Esophagus squamous epithelium (tissue), 5 donors: ENCODE data around the gene SERINC5. TPM values are rescaled to one million over a fixed set of nuclear protein-coding genes. Genes with fewer than 3 reads are reported as not detected.

Source experiments
- DNase-seq: peaks from one replicate; lab custom pipeline; 2025; lab: John Stamatoyannopoulos, UW
- H3K27ac ChIP-seq, 4 donors: fragments of 200-600 bp; sonication (generic); one replicate each; pipeline ENCODE4 v1.5.1; 2016 to 2019; ENCODE audit warnings: mild to moderate bottlenecking in 1 of 4
- H3K27me3 ChIP-seq, 4 donors: fragments of 200-600 bp; sonication (generic); 1 replicate in 3 of 4; 2 replicates in 1 of 4; pipeline versions ENCODE4 v1.5.1 to v1.6.0; 2017 to 2021; ENCODE audit warnings: antibody characterized with exemption in 1 of 4
- H3K36me3 ChIP-seq, 3 donors: fragments of 200-600 bp; sonication (generic); one replicate each; pipeline ENCODE4 v1.5.1; 2016 to 2019
- H3K4me1 ChIP-seq, 3 donors: fragments of 200-600 bp; sonication (generic); one replicate each; pipeline ENCODE4 v1.5.1; 2017 to 2019
- H3K4me3 ChIP-seq, 4 donors: fragments of 200-600 bp; sonication (generic); 1 replicate in 3 of 4; 2 replicates in 1 of 4; pipeline ENCODE4 v1.5.1; 2016 to 2019; ENCODE audit warnings: mild to moderate bottlenecking in 2 of 4, moderate library complexity in 1 of 4
- H3K9me3 ChIP-seq, 3 donors: fragments of 200-600 bp; sonication (generic); one replicate each; pipeline ENCODE4 v1.5.1; 2016 to 2019
- POLR2A ChIP-seq, 4 donors: fragments of 450-650 bp; IDR thresholded peaks; one replicate each; pipeline ENCODE4 v1.6.1; 2017; ENCODE audit warnings: antibody characterized with exemption in 4 of 4, mild to moderate bottlenecking in 4 of 4, moderate library complexity in 3 of 4
- WGBS, 2 donors: methylation state at CpG; one replicate each; pipeline ENCODE4 v1.1.5; 2018; 5-methylcytosine and 5-hydroxymethylcytosine counted together
- intact Hi-C: fragments of 100-400 bp; cut with DNase I; formaldehyde crosslinking; loops from one replicate; pipeline ENCODE4 v1.15.0; 2022
- total RNA-seq, 4 donors: library from RNA; depleted of rRNA; stranded (reverse); fragments of >200 nt; gene quantifications; one replicate each; pipeline ENCODE4 v1.1.0, GENCODE V29; 2016
- TF ChIP-seq, protein P1 (sequence below), 6 experiments: fragments of 450-650 bp in 4 of 6; fragments of 200-600 bp in 2 of 6; sonication (generic) in 2 of 6; IDR thresholded peaks; one replicate each; pipeline ENCODE4 v1.5.1; 2016 to 2019; ENCODE audit warnings: antibody characterized with exemption in 6 of 6, mild to moderate bottlenecking in 4 of 6, moderate library complexity in 4 of 6
- donor health status: DM: yes; HTN: yes; CAD: no.

SERINC5 gene
- total RNA-seq, 4 donors from 2014 or later: 33.9 to 65.3 (median 44.6) TPM

GRCh38 chr5:80109646-80110478 lies 146.0 kb downstream of the SERINC5 start:
- Histone ChIP-seq H3K4me1 (peaks cover 0 to 5% (median 0%) of the 10 kb centered on the region in 3 donors), H3K9me3 (no peaks in the 10 kb centered on the region), H3K4me3 (no peak overlapping the region), H3K27me3 (no peaks in the 10 kb centered on the region), H3K36me3 (peaks cover 0 to 4% (median 0%) of the 10 kb centered on the region in 3 donors), H3K27ac (no peak overlapping the region)
- no peak for DNase-seq
- TF ChIP-seq POLR2A (IDR thresholded peaks at IDR 0.05): no peak
- TF ChIP-seq, protein P1, sequence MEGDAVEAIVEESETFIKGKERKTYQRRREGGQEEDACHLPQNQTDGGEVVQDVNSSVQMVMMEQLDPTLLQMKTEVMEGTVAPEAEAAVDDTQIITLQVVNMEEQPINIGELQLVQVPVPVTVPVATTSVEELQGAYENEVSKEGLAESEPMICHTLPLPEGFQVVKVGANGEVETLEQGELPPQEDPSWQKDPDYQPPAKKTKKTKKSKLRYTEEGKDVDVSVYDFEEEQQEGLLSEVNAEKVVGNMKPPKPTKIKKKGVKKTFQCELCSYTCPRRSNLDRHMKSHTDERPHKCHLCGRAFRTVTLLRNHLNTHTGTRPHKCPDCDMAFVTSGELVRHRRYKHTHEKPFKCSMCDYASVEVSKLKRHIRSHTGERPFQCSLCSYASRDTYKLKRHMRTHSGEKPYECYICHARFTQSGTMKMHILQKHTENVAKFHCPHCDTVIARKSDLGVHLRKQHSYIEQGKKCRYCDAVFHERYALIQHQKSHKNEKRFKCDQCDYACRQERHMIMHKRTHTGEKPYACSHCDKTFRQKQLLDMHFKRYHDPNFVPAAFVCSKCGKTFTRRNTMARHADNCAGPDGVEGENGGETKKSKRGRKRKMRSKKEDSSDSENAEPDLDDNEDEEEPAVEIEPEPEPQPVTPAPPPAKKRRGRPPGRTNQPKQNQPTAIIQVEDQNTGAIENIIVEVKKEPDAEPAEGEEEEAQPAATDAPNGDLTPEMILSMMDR (IDR thresholded peaks at IDR 0.05): no peak
- 38 to 51% methylated on average over 5 to 6 of the region's 9 CpGs for WGBS, 2 donors
- intact Hi-C loops: no loop called here

DNA sequence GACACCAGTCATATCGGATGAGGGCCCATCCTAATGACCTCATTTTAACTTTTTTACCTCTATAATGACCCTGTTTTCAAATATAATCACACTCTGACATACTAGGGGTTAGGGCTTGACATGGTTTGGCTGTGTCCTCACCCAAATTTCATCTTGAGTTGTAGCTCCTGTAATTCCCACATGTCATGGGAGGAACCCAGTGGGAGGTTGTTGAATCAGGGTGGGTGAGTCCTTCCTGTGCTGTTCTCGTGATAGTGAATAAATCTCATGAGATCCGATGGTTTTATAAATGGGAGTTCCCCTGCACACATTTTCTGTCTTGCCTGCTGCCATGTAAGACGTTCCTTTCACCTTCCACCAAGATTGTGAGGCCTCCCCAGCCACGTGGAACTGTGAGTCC lies 148.9 kb downstream of the SERINC5 start:
- Histone ChIP-seq H3K9me3 (no peaks in the 10 kb centered on the region), H3K4me3 (no peak overlapping the region), H3K27ac (no peak overlapping the region), H3K27me3 (no peaks in the 10 kb centered on the region), H3K4me1 (peaks cover 0 to 5% (median 0%) of the 10 kb centered on the region in 3 donors), H3K36me3 (no peaks in the 10 kb centered on the region)
- WGBS, 2 donors: 73 to 75% methylated on average over 5 of the region's 5 CpGs
- DNase-seq: no peak
- TF ChIP-seq, protein P1 (IDR thresholded peaks at IDR 0.05): no peak
- TF ChIP-seq POLR2A (IDR thresholded peaks at IDR 0.05): no peak
- intact Hi-C loops: no loop called here

DNA sequence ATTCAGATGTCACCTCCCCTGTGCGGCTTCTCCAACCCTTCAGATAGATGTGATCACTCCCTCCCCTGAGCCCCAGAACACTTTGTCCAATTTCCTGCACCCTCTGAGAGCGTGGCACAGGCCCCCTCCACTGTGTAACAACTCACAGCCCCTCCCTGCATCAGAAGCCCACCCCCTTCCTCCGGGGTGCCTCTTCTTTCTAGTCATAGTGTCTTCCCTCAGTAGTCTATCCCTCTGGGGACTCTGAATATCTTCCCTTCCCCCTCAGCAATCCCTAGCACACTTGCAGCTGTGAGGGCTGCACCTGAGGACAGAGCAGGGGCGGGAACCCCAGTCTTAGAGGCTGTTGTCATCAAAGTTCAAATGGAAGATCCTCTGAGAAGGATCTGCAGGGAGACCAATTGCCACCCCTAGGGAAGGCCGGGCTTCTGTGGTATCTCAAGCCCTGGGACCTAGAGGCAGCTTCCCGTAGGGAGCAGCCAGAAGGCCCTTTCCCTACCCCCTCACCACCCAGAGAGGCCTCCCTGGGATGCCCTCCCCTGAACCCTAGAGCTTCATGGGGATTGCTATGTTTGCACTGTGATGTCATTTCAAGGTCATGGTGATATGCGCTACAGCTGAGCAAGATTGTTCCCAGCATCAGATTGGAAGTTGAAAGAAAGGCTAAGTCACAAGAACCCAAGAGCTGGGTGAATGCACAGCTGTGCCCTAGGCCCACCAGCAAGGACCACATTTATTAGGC lies 150.0 kb downstream of the SERINC5 start:
- Histone ChIP-seq H3K4me1 (peaks cover 0 to 5% (median 0%) of the 10 kb centered on the region in 3 donors), H3K9me3 (no peaks in the 10 kb centered on the region), H3K36me3 (no peaks in the 10 kb centered on the region), H3K4me3 (no peak overlapping the region), H3K27ac (no peak overlapping the region), H3K27me3 (no peaks in the 10 kb centered on the region)
- intact Hi-C loops: no loop called here
- WGBS, 2 donors: 64 to 70% methylated on average over 4 to 7 of the region's 7 CpGs
- TF ChIP-seq, protein P1 (IDR thresholded peaks at IDR 0.05): no peak
- TF ChIP-seq POLR2A (IDR thresholded peaks at IDR 0.05): no peak
- DNase-seq: no peak

- intact Hi-C loops: no loop called here
- TF ChIP-seq, protein P1 (IDR thresholded peaks at IDR 0.05): no peak
- TF ChIP-seq POLR2A (IDR thresholded peaks at IDR 0.05): no peak
- no peak for DNase-seq
- H3K4me1 ChIP-seq: no peaks in the 10 kb centered on the region
- 78 to 85% methylated on average over 5 to 6 of the region's 6 CpGs for WGBS, 2 donors
- H3K4me3 ChIP-seq: no peak overlapping the region
- no peaks in the 10 kb centered on the region for H3K36me3 ChIP-seq
- no peak overlapping the region for H3K27ac ChIP-seq
- no peaks in the 10 kb centered on the region for H3K9me3 ChIP-seq
- no peaks in the 10 kb centered on the region for H3K27me3 ChIP-seq
Observed at GRCh38 chr5:80103371-80103770, 152.5 kb downstream of the SERINC5 start.

DNA sequence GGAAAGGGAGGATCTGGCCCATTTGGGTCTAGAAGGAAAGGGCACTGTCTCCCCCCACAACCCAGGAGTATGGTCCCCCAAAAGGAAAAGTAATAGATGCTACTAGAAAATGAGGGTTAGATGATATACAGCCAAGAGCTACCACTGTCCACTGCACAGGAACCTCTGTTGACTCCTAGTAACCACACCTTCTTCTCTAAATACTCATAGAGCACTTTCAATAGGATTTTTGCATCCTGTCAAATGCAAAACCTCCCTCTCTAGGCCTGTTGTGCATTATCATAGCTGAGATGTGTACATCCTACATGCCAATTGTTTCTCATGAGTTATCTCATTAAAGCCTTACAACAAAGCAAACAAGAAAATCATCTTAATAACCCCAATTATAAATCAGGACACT lies 153.9 kb downstream of the SERINC5 start:
- no peak for TF ChIP-seq POLR2A (IDR thresholded peaks at IDR 0.05)
- TF ChIP-seq, protein P1 (IDR thresholded peaks at IDR 0.05): no peak
- Histone ChIP-seq H3K36me3 (no peaks in the 10 kb centered on the region), H3K4me3 (no peak overlapping the region), H3K27ac (no peak overlapping the region), H3K4me1 (no peaks in the 10 kb centered on the region), H3K27me3 (no peaks in the 10 kb centered on the region), H3K9me3 (no peaks in the 10 kb centered on the region)
- DNase-seq: no peak
- intact Hi-C loops: no loop called here
